NT2/D1 (cell line): ENCODE data around the gene RPL15.

Source experiments
- SUZ12 ChIP-seq: IDR thresholded peaks from 2 replicates; pipeline ENCODE4 v1.6.1; 2011; ENCODE audit not compliant: insufficient read length, insufficient read depth; ENCODE audit errors: extremely low read depth
- YY1 ChIP-seq: IDR thresholded peaks from 2 replicates; pipeline ENCODE4 v1.6.1; 2011; ENCODE audit not compliant: insufficient read length, insufficient read depth

DNA sequence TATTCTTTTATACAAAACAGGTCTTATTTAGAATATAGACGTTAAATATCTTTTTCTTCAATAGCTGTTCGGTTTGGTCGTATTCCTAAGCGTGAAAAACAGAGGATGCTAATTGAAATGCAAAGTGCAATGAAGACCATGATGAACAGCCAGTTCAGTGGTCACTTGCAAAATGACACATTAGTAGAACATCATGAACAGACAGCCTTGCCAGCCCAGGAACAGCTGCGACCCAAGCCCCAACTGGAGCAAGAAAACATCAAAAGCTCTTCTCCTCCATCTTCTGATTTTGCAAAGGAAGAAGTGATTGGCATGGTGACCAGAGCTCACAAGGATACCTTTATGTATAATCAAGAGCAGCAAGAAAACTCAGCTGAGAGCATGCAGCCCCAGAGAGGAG is 45.0 kb downstream of the RPL15 start:
- TF ChIP-seq YY1 (no peak), SUZ12 (no peak)
